ENCODE data around the gene CPEB3. TPM values are rescaled to one million over a fixed set of nuclear protein-coding genes. Genes with fewer than 3 reads are reported as not detected.
"Not testable (repeated sequence)": the region's sequence is repeated elsewhere in the genome, so short reads cannot be mapped to it uniquely, and the experiment has no call there.

The CPEB3 gene
- total RNA-seq, 1 donor = 0.43 TPM

- TF ChIP-seq CTCF (IDR thresholded peaks at IDR 0.05; ENCODE audit: insufficient read depth, low read depth, low read length) = no peak
- DNase-seq (ENCODE audit: low read depth) = no peak
- H3K4me3 ChIP-seq (ENCODE audit: low read depth, low read length) = no peak overlapping the region
These were observed 167.9 kb downstream of the CPEB3 start for GRCh38 chr10:92122941-92123450.

- DNase-seq (ENCODE audit: low read depth) = no peak
- no peak for TF ChIP-seq CTCF (IDR thresholded peaks at IDR 0.05; ENCODE audit: insufficient read depth, low read depth, low read length)
- no peak overlapping the region for H3K4me3 ChIP-seq (ENCODE audit: low read depth, low read length)
These were observed 169.0 kb downstream of the CPEB3 start for GRCh38 chr10:92121686-92122492.

- no peak for DNase-seq (ENCODE audit: low read depth)
- H3K4me3 ChIP-seq (ENCODE audit: low read depth, low read length) = no peak overlapping the region
- no peak for TF ChIP-seq CTCF (IDR thresholded peaks at IDR 0.05; ENCODE audit: insufficient read depth, low read depth, low read length)
These were observed 171.5 kb downstream of the CPEB3 start for GRCh38 chr10:92119340-92119739.

GRCh38 chr10:92114917-92115316 lies 176.0 kb downstream of the CPEB3 start:
- H3K4me3 ChIP-seq (ENCODE audit: low read depth, low read length); DNase-seq (ENCODE audit: low read depth): not testable (repeated sequence)

- DNase-seq (ENCODE audit: low read depth) = no peak
- no peak for TF ChIP-seq CTCF (IDR thresholded peaks at IDR 0.05; ENCODE audit: insufficient read depth, low read depth, low read length)
These were observed 176.8 kb downstream of the CPEB3 start for GRCh38 chr10:92113911-92114600.

GRCh38 chr10:92112462-92112861 lies 178.4 kb downstream of the CPEB3 start:
- H3K4me3 ChIP-seq (ENCODE audit: low read depth, low read length) = no peak overlapping the region
- no peak for DNase-seq (ENCODE audit: low read depth)
- no peak for TF ChIP-seq CTCF (IDR thresholded peaks at IDR 0.05; ENCODE audit: insufficient read depth, low read depth, low read length)

More at GRCh38 chr10:92113911-92114600, 176.8 kb downstream of the CPEB3 start:
- H3K4me3 ChIP-seq (ENCODE audit: low read depth, low read length) = no peak overlapping the region

- H3K4me3 ChIP-seq (ENCODE audit: low read depth, low read length) = no peak overlapping the region
- DNase-seq (ENCODE audit: low read depth) = no peak
- TF ChIP-seq CTCF (IDR thresholded peaks at IDR 0.05; ENCODE audit: insufficient read depth, low read depth, low read length) = no peak
These were observed 179.4 kb downstream of the CPEB3 start for GRCh38 chr10:92111336-92111939.
